Activated naive CD8-positive, alpha-beta T cell (primary cell): ENCODE results near the gene TRIM40.

Experiments used
- H3K27ac Mint-ChIP-seq: one replicate; pipeline ENCODE4 v1.8.0; 2021; ENCODE audit warnings: mixed read lengths
- H3K27me3 Mint-ChIP-seq: one replicate; pipeline ENCODE4 v1.8.0; 2021; ENCODE audit warnings: mixed read lengths
- H3K36me3 Mint-ChIP-seq: one replicate; pipeline ENCODE4 v1.8.0; 2021; ENCODE audit warnings: mixed read lengths
- H3K4me1 Mint-ChIP-seq: one replicate; pipeline ENCODE4 v1.8.0; 2021; ENCODE audit warnings: low read depth, mixed read lengths
- H3K4me3 Mint-ChIP-seq: one replicate; pipeline ENCODE4 v1.8.0; 2021; ENCODE audit warnings: mild to moderate bottlenecking, mixed read lengths
- H3K9me3 Mint-ChIP-seq: one replicate; pipeline ENCODE4 v1.8.0; 2021; ENCODE audit warnings: low read depth, mixed read lengths

The TRIM40 gene

DNA sequence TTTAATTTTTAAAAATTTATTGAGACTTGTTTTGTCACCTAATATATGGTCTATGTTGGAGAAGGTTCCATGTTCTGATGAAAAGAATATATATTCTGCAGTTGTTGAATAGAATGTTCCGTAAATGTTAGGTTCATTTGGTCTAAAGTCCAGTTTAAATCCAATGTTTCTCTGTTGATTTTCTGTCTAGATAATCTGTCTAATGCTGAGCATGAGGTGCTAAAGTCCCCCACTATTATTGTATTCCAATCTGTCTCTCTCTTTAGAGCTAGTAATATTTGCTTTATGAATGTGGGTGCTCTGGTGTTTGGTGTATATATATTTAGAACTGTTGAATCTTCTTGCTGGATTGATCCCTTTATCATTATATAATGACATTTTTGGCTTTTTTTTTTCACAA is 42.9 kb downstream of the TRIM40 start:
- Mint-ChIP-seq H3K9me3 (no peaks in the 10 kb centered on the region), H3K4me3 (no peak overlapping the region), H3K36me3 (peaks cover 2% of the 10 kb centered on the region), H3K27ac (no peak overlapping the region), H3K4me1 (no peaks in the 10 kb centered on the region), H3K27me3 (peaks cover 40% of the 10 kb centered on the region)

DNA sequence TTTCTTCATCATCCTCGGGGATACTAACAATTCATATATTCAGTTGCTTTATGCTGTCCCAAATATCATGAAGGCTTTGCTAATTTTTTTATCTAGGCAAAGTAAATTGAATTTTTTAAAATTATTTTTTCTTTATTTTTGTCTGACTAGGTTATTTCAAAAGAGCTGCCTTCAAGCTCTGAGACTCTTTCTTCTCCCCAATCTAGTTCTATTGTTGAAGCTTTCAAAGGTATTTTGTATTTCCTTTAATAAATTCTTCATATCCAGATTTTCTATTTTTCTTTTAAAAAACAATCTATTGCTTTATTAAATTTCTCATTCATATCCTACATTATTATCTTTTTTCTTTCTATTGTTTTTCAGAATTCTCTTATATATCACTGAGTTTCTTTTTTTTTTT is 44.2 kb downstream of the TRIM40 start:
- H3K9me3 Mint-ChIP-seq: no peaks in the 10 kb centered on the region
- no peak overlapping the region for H3K4me3 Mint-ChIP-seq
- H3K27me3 Mint-ChIP-seq: peaks cover 35% of the 10 kb centered on the region
- no peak overlapping the region for H3K27ac Mint-ChIP-seq
- H3K4me1 Mint-ChIP-seq: no peaks in the 10 kb centered on the region
- peaks cover 6% of the 10 kb centered on the region for H3K36me3 Mint-ChIP-seq

DNA sequence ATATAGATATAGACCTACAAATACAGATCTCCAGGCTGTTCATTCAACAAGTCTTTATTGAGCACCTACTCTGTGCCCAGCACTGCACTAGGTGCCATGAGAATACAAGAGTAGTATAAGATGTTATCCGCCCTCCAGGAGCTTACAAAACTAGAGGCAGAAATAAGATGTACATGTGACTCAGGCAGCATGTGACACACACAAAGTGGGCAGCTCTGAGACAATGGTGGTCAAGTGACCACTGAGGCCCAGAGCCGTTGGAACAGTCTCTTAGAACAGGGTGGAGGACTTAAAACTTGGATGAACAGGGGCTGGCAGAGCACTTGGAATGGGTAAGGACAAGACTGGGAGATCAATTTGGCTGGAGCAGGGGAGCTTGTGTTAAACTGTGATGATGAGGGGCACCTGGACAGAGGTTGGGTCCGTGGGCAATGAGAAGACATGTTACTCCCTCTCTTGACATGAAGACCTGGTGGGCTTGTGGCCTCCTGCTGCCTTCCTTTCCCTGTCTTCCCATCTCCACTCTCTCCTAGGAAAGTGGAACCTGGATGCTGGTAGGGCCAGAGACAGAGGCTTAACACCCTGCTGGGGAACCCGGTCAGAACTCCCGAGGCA is 48.6 kb downstream of the TRIM40 start:
- Mint-ChIP-seq H3K36me3 (peaks cover 15% of the 10 kb centered on the region), H3K27me3 (peaks cover 3% of the 10 kb centered on the region), H3K4me1 (no peaks in the 10 kb centered on the region), H3K4me3 (no peak overlapping the region), H3K9me3 (no peaks in the 10 kb centered on the region), H3K27ac (peak overlapping the region; percentile 37)

DNA sequence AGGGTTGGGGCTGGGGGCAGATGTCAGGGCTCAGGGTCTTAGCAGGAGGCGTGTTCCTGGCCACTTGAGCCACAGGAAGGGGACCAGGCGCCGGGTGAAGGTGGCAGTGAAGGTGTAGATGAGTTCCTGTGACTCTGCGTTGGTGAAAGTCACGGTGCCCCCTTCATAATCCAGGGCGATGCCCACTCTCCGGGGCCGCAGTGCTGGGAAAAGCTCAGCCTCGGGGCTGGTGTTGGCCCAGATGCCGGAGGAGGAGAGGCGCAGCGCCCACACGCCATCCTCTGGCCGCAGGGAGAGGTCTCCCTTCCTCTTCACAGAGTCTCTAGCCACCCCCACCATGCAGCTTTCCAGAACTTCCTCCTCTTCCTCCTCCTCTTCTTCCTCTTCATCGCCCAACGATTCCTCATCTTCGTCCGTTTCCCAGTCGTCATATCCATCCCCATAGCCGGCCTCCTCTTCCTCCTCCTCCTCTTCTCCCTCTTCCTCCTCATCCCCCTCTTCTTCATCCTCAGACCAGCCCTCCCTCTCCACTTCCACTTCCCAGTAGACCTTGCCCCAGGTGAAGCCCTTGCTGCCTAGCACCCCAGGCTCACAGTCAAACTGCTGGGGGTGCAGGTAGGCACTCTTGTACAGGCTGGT is 50.0 kb downstream of the TRIM40 start:
- Mint-ChIP-seq H3K36me3 (peaks cover 16% of the 10 kb centered on the region), H3K27me3 (no peaks in the 10 kb centered on the region), H3K4me1 (no peaks in the 10 kb centered on the region), H3K4me3 (no peak overlapping the region), H3K9me3 (no peaks in the 10 kb centered on the region), H3K27ac (no peak overlapping the region)

DNA sequence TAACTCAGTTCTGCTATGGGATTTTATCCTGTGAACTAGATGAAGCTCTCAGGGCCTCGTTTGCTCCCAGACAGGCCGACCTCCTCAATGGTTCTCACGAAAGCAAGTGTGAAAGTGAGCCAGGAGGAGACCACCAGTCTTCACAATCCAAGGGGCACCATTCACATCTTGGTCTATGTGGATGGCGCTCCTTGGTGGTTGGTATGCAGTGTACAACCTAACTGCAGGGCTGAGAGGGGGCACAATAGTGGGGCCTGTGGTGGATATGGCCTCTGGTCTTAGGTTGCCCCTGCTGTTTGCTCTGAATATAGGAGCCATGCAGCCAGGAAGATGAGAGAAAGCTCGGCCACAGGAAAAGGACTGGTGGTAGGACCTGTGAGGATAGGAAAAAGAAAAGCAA is 52.6 kb downstream of the TRIM40 start:
- Mint-ChIP-seq H3K27me3 (no peaks in the 10 kb centered on the region), H3K4me3 (no peak overlapping the region), H3K4me1 (no peaks in the 10 kb centered on the region), H3K27ac (no peak overlapping the region), H3K36me3 (peaks cover 16% of the 10 kb centered on the region), H3K9me3 (no peaks in the 10 kb centered on the region)

DNA sequence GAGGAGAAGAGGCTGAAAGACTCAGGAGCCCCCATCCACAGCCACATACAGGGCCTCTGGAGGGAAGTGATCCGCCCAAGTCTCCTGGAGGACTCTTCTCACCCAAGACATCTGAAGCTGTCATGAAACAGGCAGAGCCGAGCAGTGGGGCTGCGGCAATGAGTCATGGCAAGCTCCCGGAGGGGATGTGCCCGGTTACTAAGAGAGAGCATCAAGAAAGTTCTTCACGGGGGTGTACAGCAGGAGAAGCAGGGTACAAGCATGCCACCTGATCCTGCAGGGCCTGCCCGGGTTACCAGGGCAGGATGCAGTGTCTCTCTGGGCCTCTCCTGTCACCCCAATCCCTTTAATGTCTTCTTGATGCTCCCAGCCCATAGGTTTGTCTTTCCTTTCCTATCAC is 56.1 kb downstream of the TRIM40 start:
- Mint-ChIP-seq H3K27ac (no peak overlapping the region), H3K36me3 (peaks cover 10% of the 10 kb centered on the region), H3K4me3 (no peak overlapping the region), H3K4me1 (no peaks in the 10 kb centered on the region), H3K27me3 (no peaks in the 10 kb centered on the region), H3K9me3 (no peaks in the 10 kb centered on the region)

DNA sequence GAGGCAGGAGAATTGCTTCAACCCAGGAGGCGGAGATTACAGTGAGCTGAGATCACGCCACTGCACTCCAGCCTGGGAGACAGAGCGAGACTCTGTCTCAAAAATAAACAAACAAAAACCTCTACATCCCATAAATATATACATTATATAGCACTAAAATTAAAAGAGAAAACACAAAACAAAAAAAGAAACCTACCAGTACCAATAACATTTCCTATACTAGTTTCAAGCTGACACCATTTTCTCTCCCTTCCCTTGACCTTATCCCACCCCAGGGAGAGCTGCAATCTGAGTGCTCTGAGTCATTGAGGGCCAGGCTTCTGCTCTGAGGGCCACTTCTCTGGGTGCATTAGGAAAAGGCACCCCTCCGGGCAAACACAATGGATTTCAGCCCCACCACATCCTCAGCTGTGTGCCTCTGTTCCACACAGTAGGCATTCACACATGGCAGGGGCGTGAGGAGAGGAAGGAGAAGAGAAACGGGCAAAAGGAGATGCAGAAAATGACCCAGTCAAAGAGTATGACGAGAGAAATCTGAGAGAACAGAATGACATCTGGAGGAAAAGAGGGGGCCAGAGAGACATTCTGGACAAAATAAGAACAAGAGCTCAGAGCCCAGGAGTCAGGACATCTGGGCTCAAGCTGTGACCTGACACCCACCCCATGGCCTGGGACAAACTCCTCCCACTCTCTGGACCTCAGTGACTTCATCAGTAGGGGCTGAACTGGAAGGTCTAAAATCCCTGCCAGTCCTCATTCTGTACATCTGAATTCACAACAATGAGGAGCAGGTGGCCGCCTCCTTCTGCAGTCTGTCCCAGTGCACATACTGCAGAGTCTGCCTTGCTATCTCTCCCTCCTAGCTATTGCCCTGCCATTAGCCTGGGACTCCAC is 59.1 kb downstream of the TRIM40 start:
- H3K4me1 Mint-ChIP-seq: no peaks in the 10 kb centered on the region

DNA sequence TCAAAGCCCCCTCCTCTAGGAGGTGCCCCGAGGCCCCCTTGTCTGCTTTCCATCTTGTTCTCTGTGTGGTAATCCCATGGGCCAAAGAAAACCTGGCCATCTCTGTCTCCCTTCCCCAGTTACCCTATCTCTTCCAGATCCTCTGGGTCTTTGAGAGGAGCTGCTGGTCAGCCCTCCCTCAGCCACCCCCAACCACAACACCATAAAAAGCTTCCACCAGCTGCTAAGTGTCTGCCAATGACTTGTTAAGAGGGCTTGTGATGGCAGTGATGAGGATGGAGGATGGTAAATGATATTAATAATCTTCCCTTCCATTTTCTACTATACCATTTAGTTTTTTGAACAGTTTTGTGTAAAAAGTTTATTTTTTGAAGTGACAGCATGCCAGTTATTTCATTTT is 60.0 kb downstream of the TRIM40 start:
- H3K36me3 Mint-ChIP-seq: peaks cover 8% of the 10 kb centered on the region

More for the DNA sequence above, 59.1 kb downstream of the TRIM40 start:
- Mint-ChIP-seq H3K36me3 (peaks cover 9% of the 10 kb centered on the region), H3K27me3 (no peaks in the 10 kb centered on the region), H3K27ac (peak overlapping the region; percentile 22), H3K4me3 (no peak overlapping the region), H3K9me3 (no peaks in the 10 kb centered on the region)

DNA sequence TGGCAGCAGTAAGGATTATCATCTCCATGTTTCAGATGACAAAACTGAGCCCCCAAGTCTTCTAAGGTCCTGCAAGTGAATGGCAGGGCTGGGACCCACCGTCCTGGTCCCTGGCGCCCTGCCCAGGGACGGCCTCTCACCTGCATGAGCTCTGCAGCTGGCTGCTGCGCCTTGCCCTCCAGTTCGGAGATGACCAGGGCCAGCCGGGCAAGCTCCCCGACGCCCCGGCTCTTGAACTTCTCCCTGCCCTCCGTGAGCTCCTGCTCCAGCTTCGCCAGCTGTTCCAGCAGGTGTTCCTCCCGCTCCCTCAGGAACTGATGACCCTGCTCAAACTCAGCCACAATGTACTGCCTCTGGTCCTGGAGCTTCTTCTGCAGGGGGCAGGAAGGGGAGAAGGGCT is 60.4 kb downstream of the TRIM40 start:
- no peak overlapping the region for H3K27ac Mint-ChIP-seq
- H3K4me1 Mint-ChIP-seq: peaks cover 8% of the 10 kb centered on the region
- no peak overlapping the region for H3K4me3 Mint-ChIP-seq
- peaks cover 8% of the 10 kb centered on the region for H3K36me3 Mint-ChIP-seq
- no peaks in the 10 kb centered on the region for H3K9me3 Mint-ChIP-seq
- H3K27me3 Mint-ChIP-seq: no peaks in the 10 kb centered on the region

More for the DNA sequence above, 60.0 kb downstream of the TRIM40 start:
- Mint-ChIP-seq H3K9me3 (no peaks in the 10 kb centered on the region), H3K27me3 (no peaks in the 10 kb centered on the region), H3K4me1 (peaks cover 4% of the 10 kb centered on the region), H3K27ac (no peak overlapping the region), H3K4me3 (no peak overlapping the region)
